Spleen (tissue), 7 donors: ENCODE results near the gene LRP1B.

Source experiments
- POLR2A ChIP-seq, 3 donors: fragments of 450-650 bp; IDR thresholded peaks; one replicate each; pipeline ENCODE4 v1.5.1; 2017; ENCODE audit warnings: antibody characterized with exemption in 3 of 3, mild to moderate bottlenecking in 1 of 3
- POLR2AphosphoS5 ChIP-seq, 3 donors: sonication (generic); formaldehyde crosslinking; IDR thresholded peaks; one replicate each; pipeline ENCODE4 v1.5.1; 2017; ENCODE audit warnings: antibody characterized with exemption in 3 of 3
- TF ChIP-seq, protein P1 (sequence below), 11 experiments: fragments of 200-600 bp in 7 of 11; fragments of 450-650 bp in 4 of 11; sonication (generic) in 4 of 11; IDR thresholded peaks in 8 of 11; conservative IDR thresholded peaks in 3 of 11; 1 replicate in 7 of 11; 2 replicates in 4 of 11; pipeline versions ENCODE4 v1.4.0 to v1.8.0; 2016 to 2021; ENCODE audit warnings: antibody characterized with exemption in 11 of 11, inconsistent platforms in 4 of 11, mild to moderate bottlenecking in 1 of 11
- donor health status: DM: no; HTN: no; CAD: no; lungs with moderate emphysema.
- donor health status: DM: no; HTN: no; CAD: no.
- donor health status: DM: no; HTN: no; CAD: no.

GRCh38 chr2:141501752-141502151 lies 629.1 kb downstream of the LRP1B start:
- TF ChIP-seq, protein P1, sequence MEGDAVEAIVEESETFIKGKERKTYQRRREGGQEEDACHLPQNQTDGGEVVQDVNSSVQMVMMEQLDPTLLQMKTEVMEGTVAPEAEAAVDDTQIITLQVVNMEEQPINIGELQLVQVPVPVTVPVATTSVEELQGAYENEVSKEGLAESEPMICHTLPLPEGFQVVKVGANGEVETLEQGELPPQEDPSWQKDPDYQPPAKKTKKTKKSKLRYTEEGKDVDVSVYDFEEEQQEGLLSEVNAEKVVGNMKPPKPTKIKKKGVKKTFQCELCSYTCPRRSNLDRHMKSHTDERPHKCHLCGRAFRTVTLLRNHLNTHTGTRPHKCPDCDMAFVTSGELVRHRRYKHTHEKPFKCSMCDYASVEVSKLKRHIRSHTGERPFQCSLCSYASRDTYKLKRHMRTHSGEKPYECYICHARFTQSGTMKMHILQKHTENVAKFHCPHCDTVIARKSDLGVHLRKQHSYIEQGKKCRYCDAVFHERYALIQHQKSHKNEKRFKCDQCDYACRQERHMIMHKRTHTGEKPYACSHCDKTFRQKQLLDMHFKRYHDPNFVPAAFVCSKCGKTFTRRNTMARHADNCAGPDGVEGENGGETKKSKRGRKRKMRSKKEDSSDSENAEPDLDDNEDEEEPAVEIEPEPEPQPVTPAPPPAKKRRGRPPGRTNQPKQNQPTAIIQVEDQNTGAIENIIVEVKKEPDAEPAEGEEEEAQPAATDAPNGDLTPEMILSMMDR (IDR thresholded peaks at IDR 0.05 in 8 of 11, conservative IDR thresholded peaks at IDR 0.05 in 3 of 11): no peak
- TF ChIP-seq POLR2A (IDR thresholded peaks at IDR 0.05) (no peak), POLR2AphosphoS5 (IDR thresholded peaks at IDR 0.05) (no peak)
